Liver (tissue), 9 donors: Measurements from ENCODE around the gene HILPDA. TPM values are rescaled to one million over a fixed set of nuclear protein-coding genes. Genes with fewer than 3 reads are reported as not detected.

Source experiments
- DNase-seq: peaks from one replicate; pipeline ENCODE4 v3.0.0-alpha.2; 2017; ENCODE audit warnings: low spot score
- H3K27ac ChIP-seq, 2 donors: one replicate each; pipeline ENCODE4 v1.7.0; 2013; ENCODE audit warnings: inconsistent platforms in 2 of 2, low read length in 2 of 2, control low read depth in 1 of 2, low read depth in 1 of 2, mild to moderate bottlenecking in 1 of 2
- H3K27me3 ChIP-seq, 4 donors: one replicate each; pipeline versions ENCODE4 v1.6.1 to v1.7.0; 2013; ENCODE audit warnings: low read length in 3 of 4, inconsistent platforms in 1 of 4, mild to moderate bottlenecking in 1 of 4, moderate library complexity in 1 of 4; ENCODE audit not compliant: control insufficient read depth in 4 of 4, insufficient read depth in 4 of 4
- H3K36me3 ChIP-seq, 4 donors: one replicate each; pipeline versions ENCODE4 v1.6.1 to v1.7.0; 2013; ENCODE audit warnings: low read length in 3 of 4, mild to moderate bottlenecking in 3 of 4, low read depth in 1 of 4, moderate library complexity in 1 of 4; ENCODE audit not compliant: control insufficient read depth in 4 of 4, insufficient read depth in 3 of 4
- H3K4me1 ChIP-seq, 4 donors: one replicate each; pipeline versions ENCODE4 v1.6.1 to v1.7.0; 2013; ENCODE audit warnings: low read length in 3 of 4, mild to moderate bottlenecking in 3 of 4, moderate library complexity in 1 of 4; ENCODE audit not compliant: control insufficient read depth in 4 of 4, insufficient read depth in 4 of 4
- H3K4me3 ChIP-seq, 3 donors: one replicate each; pipeline versions ENCODE4 v1.6.1 to v1.7.0; 2013; ENCODE audit warnings: low read length in 3 of 3, control low read depth in 1 of 3, low read depth in 1 of 3, mild to moderate bottlenecking in 1 of 3
- H3K9ac ChIP-seq, 2 donors: one replicate each; pipeline ENCODE4 v1.7.0; 2013; ENCODE audit warnings: low read length in 2 of 2, mild to moderate bottlenecking in 2 of 2, moderate library complexity in 2 of 2, control low read depth in 1 of 2, low read depth in 1 of 2
- H3K9me3 ChIP-seq, 4 donors: one replicate each; pipeline versions ENCODE4 v1.6.1 to v1.7.0; 2013; ENCODE audit warnings: low read length in 3 of 4; ENCODE audit not compliant: control insufficient read depth in 4 of 4
- ATF3 ChIP-seq: IDR thresholded peaks from 2 replicates; pipeline ENCODE4 v1.6.1; 2016; ENCODE audit warnings: antibody characterized with exemption
- EGR1 ChIP-seq, 2 donors: IDR thresholded peaks; 2 replicates each; pipeline ENCODE4 v1.6.1; 2016 to 2018; ENCODE audit warnings: antibody characterized with exemption in 2 of 2, low read depth in 2 of 2
- FOXA1 ChIP-seq: IDR thresholded peaks from 2 replicates; pipeline ENCODE4 v1.6.1; 2016; ENCODE audit warnings: antibody characterized with exemption
- FOXA2 ChIP-seq: IDR thresholded peaks from 2 replicates; pipeline ENCODE4 v1.6.1; 2016; ENCODE audit warnings: antibody characterized with exemption
- GABPA ChIP-seq, 2 donors: IDR thresholded peaks in 1 of 2; conservative IDR thresholded peaks in 1 of 2; 2 replicates each; pipeline ENCODE4 v1.6.1; 2016; ENCODE audit warnings: antibody characterized with exemption in 2 of 2, mild to moderate bottlenecking in 1 of 2, moderate library complexity in 1 of 2
- HNF4A ChIP-seq, 2 donors: conservative IDR thresholded peaks; 2 replicates each; pipeline ENCODE4 v1.6.1; 2016; ENCODE audit warnings: antibody characterized with exemption in 2 of 2, mild to moderate bottlenecking in 2 of 2
- HNF4G ChIP-seq: IDR thresholded peaks from 2 replicates; pipeline ENCODE4 v1.6.1; 2016; ENCODE audit warnings: antibody characterized with exemption
- JUND ChIP-seq, 2 donors: IDR thresholded peaks; 2 replicates each; pipeline ENCODE4 v1.6.1; 2016; ENCODE audit warnings: antibody characterized with exemption in 2 of 2
- MAX ChIP-seq: IDR thresholded peaks from 2 replicates; pipeline ENCODE4 v1.6.1; 2016; ENCODE audit warnings: antibody characterized with exemption
- NR2F2 ChIP-seq: IDR thresholded peaks from 2 replicates; pipeline ENCODE4 v1.6.1; 2016; ENCODE audit warnings: antibody characterized with exemption
- RAD21 ChIP-seq, 2 donors: IDR thresholded peaks; 2 replicates each; pipeline ENCODE4 v1.6.1; 2016; ENCODE audit warnings: antibody characterized with exemption in 2 of 2, mild to moderate bottlenecking in 2 of 2
- REST ChIP-seq: IDR thresholded peaks from 2 replicates; pipeline ENCODE4 v1.6.1; 2016; ENCODE audit warnings: antibody characterized with exemption, mild to moderate bottlenecking
- RXRA ChIP-seq, 2 donors: IDR thresholded peaks; 2 replicates each; pipeline ENCODE4 v1.6.1; 2017 to 2018; ENCODE audit warnings: antibody characterized with exemption in 2 of 2, mild to moderate bottlenecking in 1 of 2
- SP1 ChIP-seq: IDR thresholded peaks from 2 replicates; pipeline ENCODE4 v1.6.1; 2018; ENCODE audit warnings: antibody characterized with exemption, mild to moderate bottlenecking
- TAF1 ChIP-seq: conservative IDR thresholded peaks from 2 replicates; pipeline ENCODE4 v1.6.1; 2016; ENCODE audit warnings: antibody characterized with exemption, mild to moderate bottlenecking
- YY1 ChIP-seq: IDR thresholded peaks from 2 replicates; pipeline ENCODE4 v1.6.1; 2016; ENCODE audit warnings: antibody characterized with exemption, mild to moderate bottlenecking
- ZBTB33 ChIP-seq: IDR thresholded peaks from 2 replicates; pipeline ENCODE4 v1.6.1; 2016; ENCODE audit warnings: antibody characterized with exemption
- WGBS: extraction: QIAGEN DNeasy Blood & Tissue Kit; methylation state at CpG from one replicate; pipeline ENCODE4 v1.1.7; 2013; 5-methylcytosine and 5-hydroxymethylcytosine counted together
- polyA plus RNA-seq, 2 donors: library from polyadenylated mRNA; stranded (reverse) in 1 of 2; unstranded in 1 of 2; fragments of 200-250 nt in 1 of 2; fragments of >200 nt in 1 of 2; fragmentation: Nextera tagmentation in 1 of 2; extraction: Ambion mirVana in 1 of 2; gene quantifications; one replicate each; pipeline versions ENCODE4 v1.2.1 to v1.2.3, GENCODE V29; 2013 to 2015
- total RNA-seq, 2 donors: library from RNA; depleted of rRNA; stranded (reverse); fragments of >200 nt; gene quantifications; one replicate each; pipeline ENCODE4 v1.2.3, GENCODE V29; 2014
- TF ChIP-seq, protein P1 (sequence below): fragments of 150-350 bp; IDR thresholded peaks from 2 replicates; pipeline ENCODE4 v1.5.1; 2017; ENCODE audit warnings: improper control_type of control experiment, low read depth, low read length; ENCODE audit not compliant: missing input control
- donor health status: healthy.
- donor health status: healthy.
- donor health status: healthy.
- donor health status: healthy.
- donor health status: healthy.

Gene HILPDA
- total and polyA plus RNA-seq, 4 donors, result 3.9 to 5.6 (median 5.2) TPM

- no peak for TF ChIP-seq REST
Observed at GRCh38 chr7:128419257-128419656, 36.4 kb upstream of the HILPDA start (continued).

- Histone ChIP-seq H3K27ac (no peak overlapping the region), H3K9ac (no peak overlapping the region), H3K4me3 (no peak overlapping the region), H3K27me3 (no peaks in the 10 kb centered on the region), H3K36me3 (no peaks in the 10 kb centered on the region), H3K9me3 (no peaks in the 10 kb centered on the region), H3K4me1 (peaks cover 2 to 6% (median 4%) of the 10 kb centered on the region in 4 donors)
- TF ChIP-seq RAD21 (IDR thresholded peaks at IDR 0.05) (no peak), HNF4A (conservative IDR thresholded peaks at IDR 0.05) (no peak), TAF1 (no peak), ZBTB33 (no peak), FOXA1 (no peak), EGR1 (IDR thresholded peaks at IDR 0.05; ENCODE audit: low read depth in 2 of 2) (no peak), RXRA (IDR thresholded peaks at IDR 0.05) (no peak), YY1 (no peak), MAX (no peak), JUND (IDR thresholded peaks at IDR 0.05) (no peak), ATF3 (no peak), FOXA2 (no peak), GABPA (IDR thresholded peaks at IDR 0.05 in 1 of 2, conservative IDR thresholded peaks at IDR 0.05 in 1 of 2) (no peak), NR2F2 (no peak), HNF4G (no peak), SP1 (no peak), REST (no peak)
- TF ChIP-seq, protein P1, sequence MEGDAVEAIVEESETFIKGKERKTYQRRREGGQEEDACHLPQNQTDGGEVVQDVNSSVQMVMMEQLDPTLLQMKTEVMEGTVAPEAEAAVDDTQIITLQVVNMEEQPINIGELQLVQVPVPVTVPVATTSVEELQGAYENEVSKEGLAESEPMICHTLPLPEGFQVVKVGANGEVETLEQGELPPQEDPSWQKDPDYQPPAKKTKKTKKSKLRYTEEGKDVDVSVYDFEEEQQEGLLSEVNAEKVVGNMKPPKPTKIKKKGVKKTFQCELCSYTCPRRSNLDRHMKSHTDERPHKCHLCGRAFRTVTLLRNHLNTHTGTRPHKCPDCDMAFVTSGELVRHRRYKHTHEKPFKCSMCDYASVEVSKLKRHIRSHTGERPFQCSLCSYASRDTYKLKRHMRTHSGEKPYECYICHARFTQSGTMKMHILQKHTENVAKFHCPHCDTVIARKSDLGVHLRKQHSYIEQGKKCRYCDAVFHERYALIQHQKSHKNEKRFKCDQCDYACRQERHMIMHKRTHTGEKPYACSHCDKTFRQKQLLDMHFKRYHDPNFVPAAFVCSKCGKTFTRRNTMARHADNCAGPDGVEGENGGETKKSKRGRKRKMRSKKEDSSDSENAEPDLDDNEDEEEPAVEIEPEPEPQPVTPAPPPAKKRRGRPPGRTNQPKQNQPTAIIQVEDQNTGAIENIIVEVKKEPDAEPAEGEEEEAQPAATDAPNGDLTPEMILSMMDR, result no peak
- DNase-seq, result no peak
- 92% methylated on average over 1 of the region's 1 CpG for WGBS
Observed at GRCh38 chr7:128420773-128421172, 34.9 kb upstream of the HILPDA start.
